Dermis microvascular lymphatic vessel endothelial cell (primary cell): Measurements from ENCODE around the gene FARS2. TPM values are rescaled to one million over a fixed set of nuclear protein-coding genes. Genes with fewer than 3 reads are reported as not detected.
A peak's percentile ranks its signal among the peaks of the same experiment; 100 is the strongest.

Experiments used
- DNase-seq, 2 donors: peaks; one replicate each; pipeline versions ENCODE4 v3.0.0 to v3.0.0-alpha.2; 2010; ENCODE audit warnings: low read depth in 2 of 2
- total RNA-seq: library from RNA; depleted of rRNA; stranded (reverse); fragments of >200 nt; gene quantifications from 2 replicates; pipeline ENCODE4 v1.2.1, GENCODE V29; 2014

FARS2 gene
- total RNA-seq, 1 donor from 2014 or later, result 26.8 TPM

DNA sequence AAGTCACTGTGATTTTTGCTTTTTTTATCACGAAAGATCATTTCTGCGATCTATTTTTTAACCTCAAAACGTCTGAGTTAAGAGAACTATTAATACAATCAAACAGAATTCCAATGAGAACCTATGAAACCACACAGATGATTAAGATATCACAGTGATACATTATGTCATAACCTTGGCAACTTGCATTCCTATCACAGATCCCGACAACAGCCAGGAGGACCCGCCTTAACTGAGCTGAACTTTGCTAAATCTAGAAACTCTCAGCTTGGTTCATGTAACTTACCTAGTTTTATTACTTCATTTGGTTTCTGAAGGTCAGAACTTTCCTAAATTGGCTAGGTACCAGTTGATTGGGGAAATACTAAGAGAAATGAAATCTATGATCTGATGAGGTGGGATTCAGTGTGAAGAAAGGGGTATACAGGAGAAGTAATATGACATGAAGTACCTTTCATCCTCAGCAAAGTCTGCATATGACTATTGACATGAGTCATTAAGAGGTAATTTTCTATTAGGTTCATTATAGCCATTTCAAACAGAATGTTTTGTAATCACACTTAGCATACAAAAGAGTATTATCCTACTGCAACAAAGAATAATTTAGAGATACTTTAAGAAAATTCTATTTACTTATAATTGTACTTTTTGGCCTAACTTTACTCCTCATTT, 11.7 kb upstream of the FARS2 start:
- no peak for DNase-seq

DNA sequence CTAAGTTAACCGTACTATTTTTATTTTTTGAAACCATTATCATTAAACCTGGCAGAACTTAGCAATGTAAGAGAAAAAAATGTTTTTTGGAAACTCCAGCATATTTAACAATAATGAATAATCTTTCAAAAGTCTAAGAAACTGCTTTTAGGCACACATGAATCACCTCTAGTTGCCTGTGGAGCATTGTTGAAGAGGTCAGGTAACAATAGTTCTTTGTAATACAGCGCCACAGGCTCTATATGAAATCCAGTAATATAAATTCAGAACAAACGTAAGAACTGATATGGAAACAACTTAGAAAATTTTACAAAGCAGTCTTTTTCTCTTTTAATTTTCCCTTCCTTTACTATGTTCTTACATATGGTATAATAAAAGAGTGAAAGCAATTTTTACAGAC, 10.9 kb upstream of the FARS2 start:
- no peak for DNase-seq

DNA sequence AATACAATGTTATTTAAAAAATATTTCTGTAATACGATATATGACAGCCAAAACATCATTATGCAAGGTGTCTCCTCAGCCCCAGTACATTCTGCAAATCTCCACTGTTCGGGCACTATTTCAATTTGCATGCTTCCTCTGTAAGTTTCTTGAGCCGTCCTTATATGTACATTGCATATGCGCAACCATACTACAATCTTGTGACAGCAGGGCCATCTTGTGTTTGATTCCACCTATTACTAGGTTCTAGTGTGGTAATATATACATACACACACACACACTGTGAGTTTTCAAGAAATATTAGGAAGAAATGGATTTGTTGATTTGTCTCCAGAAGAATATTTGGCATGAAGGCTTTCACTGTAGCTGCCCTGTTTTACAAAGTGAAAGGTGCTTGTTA, 10.4 kb upstream of the FARS2 start:
- DNase-seq, result no peak

DNA sequence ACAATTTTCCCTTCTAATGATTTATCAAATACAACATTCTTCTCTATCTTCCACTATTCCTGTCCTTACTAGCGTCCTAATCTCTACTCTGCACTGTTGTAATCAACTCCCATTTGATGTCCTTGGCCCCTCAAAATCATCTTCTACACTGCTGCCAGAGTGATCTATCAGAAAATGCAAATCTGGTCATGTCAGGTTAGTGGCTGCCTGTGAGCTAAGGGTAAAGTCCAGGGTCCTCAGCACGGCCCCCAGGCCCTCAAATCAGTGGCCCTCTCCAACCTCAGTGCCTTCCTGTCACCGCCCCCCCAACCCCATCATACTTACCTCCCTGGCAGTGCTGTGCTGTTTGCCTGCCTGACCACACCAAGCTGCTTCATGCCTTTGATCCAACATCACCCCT, 4.4 kb upstream of the FARS2 start:
- DNase-seq, result no peak

DNA sequence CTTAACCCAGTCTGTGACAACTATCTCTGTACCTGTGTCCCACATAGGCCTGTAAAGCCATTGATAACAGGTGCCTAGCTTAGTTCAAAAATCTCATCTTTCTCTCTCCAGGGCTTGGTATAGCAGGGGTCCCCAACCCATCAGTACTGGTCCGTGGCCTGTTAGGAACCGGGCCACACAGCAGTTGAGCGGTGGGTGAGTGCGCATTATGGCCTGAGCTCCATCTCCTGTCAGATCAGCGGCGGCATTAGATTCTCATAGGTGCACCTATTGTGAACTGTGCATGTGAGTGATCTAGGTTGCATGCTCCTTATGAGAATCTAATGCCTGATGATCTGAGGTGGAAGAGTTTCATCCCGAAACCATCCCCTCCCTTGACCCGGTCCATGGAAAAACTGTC, 3.9 kb upstream of the FARS2 start:
- DNase-seq, result no peak

DNA sequence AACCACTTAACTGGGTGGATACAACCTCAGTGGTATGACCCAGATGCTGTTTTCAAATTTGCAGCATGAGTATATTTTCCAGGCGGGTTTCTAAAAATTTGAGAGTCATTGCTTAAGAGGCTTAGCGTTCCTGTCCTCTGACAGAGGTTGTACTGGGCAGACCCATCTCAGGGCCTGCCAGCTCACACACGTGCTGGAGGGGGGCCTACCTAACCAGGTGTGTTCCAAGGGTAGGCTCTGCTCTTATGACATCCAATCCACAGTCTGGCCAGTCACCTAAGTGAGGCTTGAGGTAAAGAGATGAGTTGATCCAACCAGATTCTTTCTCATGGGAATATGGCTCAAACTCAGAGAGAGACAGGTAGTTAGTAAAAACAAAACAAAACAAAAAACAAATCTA, 1.9 kb upstream of the FARS2 start:
- no peak for DNase-seq

DNA sequence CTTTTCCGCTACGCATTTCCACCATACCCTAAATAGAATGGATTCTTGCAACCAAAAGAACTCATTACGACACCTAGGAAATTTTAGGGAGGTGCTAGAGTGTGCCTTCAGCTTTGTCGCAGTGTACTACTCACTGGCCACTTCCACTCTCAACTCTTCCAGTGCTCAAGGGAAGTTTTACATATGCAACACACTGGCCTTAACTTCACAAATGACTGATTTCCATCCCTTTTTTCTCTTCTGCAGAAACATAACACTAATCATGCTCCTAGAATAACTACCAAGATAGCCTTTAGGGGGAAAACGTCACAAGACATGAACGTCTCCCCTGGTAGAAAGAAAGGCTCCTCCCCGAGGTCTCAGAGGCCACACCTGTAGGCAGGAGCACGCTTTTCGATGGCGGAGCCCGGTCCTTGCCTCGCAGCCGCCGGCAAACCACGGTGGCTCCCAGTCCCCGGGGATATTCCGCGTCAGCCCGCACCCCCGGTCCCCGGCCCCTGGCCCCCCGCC, 1.1 kb upstream of the FARS2 start:
- peak in 1 of 2 donors; percentile 46 for DNase-seq

DNA sequence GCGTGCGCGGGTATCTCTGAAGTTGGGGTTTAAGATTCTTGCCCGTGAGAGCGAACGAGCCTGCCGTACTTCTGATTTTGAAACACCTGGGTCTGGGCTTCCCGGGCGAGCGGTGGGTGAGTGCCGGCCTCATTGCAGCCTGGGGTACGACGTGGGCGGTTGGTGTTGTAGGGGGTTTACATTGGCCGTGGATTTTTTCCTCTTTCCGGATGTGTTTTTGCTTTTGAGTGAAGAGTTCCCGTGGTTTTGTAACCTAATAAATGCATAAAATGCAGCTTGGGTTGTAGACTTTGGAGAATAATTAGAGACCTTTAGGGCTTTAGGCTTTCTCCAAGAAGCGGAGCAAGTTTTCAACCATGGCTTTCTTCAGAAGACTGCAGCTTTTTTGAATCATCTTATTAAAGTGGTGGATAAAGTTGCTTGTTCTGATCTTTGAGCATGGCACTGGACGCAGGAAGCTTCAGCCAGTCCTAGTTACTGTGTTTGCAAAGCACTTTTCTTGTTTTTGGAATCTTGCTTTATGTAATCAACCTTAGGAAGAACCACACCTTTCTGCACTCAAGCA, 314 bp downstream of the FARS2 start:
- no peak for DNase-seq

DNA sequence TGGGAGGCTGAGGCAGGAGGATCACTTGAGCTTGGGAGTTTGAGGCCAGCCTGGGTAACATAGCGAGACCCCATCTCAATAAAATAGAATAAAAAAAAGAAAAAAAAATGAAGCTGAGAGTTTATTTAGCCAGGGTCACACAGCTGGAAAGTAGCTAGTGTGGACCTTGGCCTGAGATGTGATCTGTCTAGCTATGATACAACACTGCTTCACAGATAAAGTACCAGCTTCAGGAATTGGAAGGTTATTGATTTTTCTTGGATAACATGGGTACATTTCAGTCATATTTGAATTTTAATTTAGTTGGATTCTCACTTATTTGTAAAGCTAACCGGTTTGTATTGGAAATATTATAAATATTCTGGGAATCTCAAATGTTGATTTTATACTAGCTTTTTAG, 5.1 kb downstream of the FARS2 start:
- no peak for DNase-seq

DNA sequence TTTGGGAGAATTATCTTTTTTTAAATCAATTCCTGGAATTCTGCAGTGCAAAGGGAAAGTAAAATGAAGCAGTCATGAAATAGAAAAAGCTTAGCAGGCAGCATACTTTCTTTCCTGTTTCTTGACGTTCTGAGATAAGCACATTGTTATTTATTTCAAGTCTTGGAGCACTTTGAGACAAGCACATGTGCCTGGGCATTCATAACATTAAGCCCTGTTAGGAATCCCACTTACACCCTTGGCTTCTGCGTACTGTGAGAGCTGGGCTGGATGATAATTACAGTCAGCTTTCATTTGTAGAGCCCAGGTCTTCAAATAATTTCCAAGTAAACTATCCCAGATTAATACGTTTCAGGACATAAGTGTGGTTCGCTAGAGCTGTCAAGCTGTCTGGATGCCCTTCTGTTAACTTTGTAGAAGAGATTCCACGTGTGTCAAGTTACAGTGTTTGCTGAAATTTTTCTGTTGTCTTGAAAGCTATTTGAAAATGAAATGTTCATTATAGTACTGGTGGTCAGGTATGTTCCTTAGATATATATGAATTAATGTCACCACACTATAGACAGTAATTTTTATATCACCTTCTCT, 8.9 kb downstream of the FARS2 start:
- DNase-seq, result no peak

DNA sequence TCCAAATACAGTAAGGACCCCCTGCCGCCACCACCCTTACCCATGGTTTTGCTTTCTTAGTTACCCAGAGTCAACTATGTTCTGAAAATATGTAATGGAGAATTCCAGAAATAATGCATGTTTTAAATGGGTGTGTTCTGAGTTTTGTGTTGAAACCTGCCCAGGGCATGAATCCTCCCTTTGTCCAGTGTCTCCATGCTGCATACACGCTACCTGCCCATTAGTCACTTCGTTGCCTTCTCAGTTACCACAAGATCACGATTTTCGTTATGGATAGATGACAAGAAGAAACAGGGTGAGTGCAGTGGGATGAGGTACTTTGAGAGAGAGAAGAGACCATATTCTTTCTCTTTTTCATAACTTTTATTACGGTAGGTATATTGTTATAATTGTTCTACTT, 10.6 kb downstream of the FARS2 start:
- no peak for DNase-seq

DNA sequence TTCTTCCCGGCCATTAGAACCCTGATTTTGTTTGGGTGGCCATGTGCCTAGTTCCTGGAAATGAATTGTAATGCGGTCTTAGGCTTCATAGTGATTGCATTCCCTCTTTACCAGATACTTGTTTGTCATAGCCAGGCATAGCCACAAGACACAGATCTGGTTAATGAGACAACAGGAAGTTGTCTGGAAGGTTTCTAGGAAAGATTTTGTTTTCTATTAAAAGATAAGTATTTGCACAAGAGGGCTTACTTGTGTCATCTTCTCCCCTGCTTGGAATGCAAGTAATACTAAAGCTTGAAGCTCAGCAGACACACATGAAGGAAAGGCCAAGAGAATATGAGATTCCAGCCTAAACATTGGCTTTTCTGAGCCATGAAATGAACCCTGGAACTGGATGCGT, 12.9 kb downstream of the FARS2 start:
- DNase-seq, result no peak

DNA sequence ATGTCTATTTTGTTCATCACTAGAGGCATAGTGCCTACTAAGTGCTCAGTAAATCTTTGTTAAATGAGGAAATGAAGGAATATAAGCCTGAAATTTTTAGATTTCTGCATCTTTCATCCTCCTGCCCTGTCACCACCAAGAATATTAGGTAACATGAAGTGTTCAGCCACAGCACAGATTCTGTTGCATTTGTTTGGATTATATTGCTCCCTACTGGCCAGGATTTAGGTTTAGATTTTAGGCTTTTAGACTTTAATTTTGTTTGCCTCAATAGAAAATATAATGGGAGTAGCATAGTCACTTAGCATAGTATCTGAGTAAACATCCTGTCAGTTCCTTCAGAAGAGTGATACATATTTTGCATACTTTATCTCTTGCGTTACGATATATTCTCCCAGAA, 14.2 kb downstream of the FARS2 start:
- DNase-seq, result no peak

DNA sequence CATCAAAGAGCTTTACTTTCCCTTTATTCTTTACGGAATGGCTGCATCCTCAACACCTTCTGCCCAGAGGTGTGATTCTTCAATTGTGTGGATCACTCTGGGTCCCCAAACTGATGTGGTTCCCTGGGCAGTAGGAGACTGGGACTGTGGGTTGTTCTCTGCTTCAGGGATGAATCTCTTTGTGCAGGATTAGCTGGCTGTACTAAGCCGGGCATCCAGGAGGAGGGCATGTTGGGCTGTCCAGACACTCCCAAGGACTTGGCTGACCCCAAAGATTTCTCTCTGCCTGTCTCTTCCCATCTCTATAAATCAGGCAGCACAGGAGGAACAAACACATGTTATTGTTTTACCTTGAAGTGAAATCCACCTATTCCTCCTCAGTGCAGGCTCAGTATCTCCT, 15.3 kb downstream of the FARS2 start:
- DNase-seq, result no peak

DNA sequence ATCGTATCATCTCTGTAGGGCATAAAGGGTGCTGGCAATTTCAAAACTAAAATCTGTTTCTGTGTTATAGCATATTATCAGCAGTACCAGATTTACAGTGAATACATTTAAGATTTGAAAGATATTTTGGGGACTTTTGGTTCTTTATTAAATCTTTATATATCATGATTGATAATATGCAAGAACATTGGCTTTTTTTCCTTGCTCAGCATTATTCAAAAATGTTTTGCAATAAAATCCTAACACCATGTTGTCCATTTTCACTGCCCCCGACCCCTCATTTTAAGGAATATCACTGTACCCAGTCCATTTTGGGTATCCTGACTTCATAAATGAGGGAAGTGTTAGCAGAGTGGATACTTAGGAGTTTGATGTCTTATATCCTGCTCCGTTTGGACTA, 16.3 kb downstream of the FARS2 start:
- no peak for DNase-seq

DNA sequence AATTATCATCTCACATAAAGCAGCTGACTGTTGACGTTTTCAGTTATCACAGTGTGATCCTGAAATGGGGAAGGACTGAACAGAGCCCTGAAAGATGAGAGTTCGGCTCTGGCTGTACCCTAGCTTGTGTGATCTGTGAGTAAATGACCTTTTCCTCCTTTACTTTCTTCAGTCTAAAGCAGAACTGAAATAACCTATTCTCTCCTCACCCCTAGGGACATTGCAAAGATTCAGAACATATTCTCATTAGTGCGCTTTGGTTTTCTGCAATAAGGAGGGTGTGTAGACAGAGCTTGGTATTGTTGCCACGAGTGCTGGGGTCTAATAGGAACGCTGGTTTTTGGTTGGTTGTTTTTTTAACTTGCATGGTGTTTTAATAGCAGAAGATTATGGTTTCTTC, 16.7 kb downstream of the FARS2 start:
- no peak for DNase-seq

DNA sequence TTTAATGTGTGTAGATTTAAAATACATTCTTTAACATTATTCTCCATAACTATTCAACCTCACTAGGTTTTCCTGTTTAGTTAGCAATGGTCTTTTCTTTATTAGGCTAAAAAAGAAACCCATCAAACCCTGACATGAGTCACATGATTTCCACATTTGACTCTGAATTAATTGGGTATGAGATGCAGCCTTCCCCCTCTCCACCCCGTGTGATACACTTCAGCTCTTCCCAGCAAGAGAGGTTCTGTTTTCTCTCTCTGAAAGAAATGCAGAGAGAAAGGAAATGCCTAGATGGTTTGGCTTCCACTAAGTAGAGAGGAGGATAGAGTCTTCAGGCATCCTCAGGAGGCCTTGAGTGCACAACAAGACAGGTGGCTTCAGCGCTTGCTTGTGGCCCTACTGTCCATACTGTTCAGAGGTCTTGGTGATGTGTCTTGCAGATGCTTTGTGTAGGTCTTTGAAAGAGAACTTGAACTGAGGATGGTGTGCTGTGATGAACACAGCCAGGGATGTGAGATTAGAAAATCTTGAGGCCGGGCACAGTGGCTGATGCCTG, 17.3 kb downstream of the FARS2 start:
- no peak for DNase-seq

DNA sequence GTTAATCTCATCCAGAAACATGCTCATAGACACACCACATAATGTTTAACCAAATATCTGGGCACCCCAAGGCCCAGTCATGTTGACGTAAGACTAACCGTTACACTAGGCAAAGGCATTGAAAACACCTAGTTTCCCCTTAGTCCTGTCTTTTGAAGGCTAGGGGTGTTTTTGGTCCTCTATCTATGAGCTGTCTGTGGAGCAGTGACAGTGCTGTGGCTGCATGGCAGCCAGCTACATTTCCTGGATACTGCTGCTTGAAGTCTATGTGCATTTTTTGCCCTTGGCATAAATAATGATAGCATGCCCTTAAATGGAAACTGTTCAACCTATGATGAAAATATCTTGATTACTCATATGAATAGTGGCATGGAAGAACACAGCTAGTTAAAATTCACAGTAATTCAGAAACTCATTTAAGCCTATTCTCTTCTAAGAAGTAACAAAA, 18.6 kb downstream of the FARS2 start:
- no peak for DNase-seq

DNA sequence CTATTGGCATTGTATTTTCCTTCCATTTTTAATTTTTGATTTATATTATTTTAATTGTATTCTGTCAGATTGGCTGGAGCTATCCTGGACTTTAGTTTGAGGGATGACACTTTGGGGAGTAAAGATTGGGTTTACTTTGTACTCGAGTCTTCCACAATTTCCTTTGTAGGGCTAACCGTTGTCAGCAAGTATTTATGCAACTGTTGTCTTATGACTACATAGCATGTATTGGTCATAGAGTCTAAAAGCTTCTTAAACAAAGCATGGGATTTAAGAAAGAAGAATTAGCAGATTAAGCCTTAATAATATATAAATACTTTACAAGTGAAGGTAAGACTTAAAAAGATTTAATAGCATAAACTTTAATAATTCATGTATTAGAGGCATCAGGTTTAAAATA, 19.6 kb downstream of the FARS2 start:
- DNase-seq, result no peak

DNA sequence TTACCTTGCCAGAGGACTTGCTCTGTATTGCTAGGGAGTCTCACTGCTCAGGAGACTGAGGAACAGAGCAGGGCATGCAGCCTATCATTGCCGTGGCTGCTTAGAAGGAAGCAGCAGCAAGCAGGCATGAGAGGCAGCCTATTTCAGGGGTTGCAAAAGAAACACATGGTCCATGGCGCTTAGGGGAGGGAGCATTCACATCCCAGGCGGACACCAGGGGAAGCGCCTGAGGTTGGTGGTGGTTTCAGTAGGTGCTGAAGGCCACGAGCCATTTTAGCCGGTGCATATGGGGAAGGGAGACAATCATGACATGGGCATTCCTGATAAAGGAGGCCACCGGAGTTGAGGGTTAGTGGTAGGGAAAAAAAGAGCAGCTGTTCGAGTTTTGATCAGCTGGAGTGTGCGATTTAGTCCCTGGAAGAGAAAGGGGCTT, 20.9 kb downstream of the FARS2 start:
- DNase-seq, result no peak

DNA sequence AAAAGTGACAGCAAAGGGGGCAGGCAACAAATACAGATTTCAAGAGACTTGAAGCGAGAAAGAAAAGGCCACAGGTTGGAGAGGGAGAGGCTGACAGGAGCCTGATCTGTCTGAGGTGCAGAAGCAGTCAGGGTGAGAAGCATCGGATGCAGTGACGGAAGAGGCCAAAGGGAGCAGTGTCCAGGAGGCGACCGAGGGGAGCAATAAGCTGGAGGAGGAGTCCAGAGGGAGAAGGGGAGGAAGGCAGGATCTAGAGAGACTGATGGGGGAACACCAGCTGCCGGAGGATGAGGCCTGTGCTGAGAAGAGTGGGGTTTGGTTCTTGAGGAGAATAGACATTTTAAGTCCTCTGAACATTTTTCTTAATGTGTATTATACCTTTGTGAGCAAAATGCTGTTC, 23.8 kb downstream of the FARS2 start:
- no peak for DNase-seq

DNA sequence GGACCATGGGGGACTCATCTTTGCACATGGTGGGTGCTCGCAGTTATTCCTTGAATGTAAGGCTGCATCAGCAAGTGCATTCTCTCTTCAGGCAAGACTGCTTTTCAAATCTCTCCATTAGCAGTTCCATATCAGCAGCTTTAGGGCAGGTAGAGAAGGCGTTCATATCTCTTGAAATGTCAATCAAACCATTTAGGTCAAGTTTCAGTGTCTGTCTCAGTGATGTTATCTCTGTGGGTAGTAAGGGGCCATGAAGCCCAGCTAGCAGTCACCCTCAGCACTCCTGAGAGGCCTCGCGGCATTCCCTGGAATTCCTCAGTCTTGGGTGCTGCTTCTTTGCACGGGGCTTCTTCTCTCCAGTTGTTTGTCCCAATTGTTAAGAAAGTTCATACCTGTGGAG, 24.2 kb downstream of the FARS2 start:
- no peak for DNase-seq

DNA sequence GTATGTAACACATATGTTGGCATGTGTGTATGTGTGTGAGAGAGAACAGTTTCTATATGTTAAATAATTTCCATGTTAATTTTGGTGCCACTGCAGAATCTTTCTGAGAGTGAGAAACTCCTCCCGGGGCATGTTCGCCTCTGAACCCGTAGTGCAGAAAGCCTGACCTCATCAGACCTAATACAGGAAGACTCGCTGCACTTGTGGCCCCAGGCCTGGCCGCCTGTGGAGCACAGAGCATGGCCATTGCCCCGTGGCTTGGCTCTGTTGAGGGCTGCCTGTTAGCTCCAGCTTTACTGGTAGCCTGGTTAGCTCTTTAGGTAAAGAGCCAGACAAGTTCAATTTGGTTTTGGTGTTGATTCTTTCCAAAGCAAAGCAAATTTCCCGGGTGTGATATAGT, 25.5 kb downstream of the FARS2 start:
- DNase-seq, result no peak
